ENCODE data around the gene DPM3. TPM values are rescaled to one million over a fixed set of nuclear protein-coding genes. Genes with fewer than 3 reads are reported as not detected.
A peak's percentile ranks its signal among the peaks of the same experiment; 100 is the strongest.
"Not testable (repeated sequence)": the region's sequence is repeated elsewhere in the genome, so short reads cannot be mapped to it uniquely, and the experiment has no call there.

The DPM3 gene
- total RNA-seq, 1 donor from 2014 or later: 52.4 TPM

DNA sequence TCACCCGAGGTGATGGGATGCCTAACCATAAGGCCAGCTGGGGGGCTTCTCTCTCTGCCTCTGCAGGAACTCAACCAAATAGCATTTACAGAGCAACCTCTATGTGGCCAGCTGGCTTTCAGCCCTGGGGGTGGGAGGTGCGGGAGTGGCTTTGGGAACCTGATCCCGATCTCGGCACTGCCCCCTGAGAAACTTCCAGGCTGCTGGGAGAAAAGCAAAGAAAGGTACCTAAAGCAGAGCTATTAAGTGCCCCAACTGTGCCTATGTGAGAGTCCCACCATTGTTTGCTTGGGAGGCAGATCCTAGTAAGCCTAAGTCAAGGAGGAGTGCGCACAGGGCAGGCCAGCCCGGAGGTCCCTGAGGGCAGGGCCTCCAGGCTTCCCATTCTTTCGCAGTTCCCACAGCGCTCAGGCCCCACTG lies 25.7 kb upstream of the DPM3 start:
- intact Hi-C loops (cut with micrococcal nuclease): no loop called here
- peak; percentile 37 for DNase-seq
- no peak for ATAC-seq

DNA sequence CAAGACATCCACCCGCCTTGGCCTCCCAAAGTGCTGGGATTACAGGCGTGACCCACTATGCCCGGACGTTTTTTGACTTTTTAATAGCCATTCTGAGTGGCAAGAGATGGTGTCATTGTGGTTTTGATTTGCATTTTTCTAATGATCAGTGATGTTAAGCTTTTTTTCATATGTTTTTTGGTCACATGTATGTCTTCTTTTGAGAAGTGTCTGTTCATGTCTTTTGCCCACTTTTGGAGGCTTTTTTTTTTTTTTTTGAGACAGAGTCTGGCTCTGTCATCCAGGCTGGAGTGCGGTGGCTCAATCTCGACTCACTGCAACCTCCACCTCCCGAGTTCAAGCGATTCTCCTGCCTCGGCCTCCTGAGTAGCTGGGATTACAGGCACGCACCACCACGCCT lies 24.3 kb upstream of the DPM3 start:
- not testable (repeated sequence) for ATAC-seq

DNA sequence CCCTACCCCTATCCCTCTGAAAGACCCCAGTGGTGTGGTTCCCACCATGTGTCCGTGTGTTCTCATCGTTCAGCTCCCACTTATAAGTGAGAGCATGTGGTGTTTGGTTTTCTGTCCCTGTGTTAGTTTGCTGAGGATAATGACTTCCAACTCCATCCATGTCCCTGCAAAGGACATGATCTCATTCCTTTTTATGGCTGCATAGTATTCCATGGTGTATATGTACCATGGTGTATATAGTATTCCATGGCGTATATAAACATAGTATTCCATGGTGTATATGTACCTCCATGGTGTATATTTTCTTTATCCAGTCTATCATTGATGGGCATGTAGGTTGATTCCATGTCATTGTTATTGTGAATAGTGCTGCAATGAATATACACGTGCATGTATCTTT lies 23.5 kb upstream of the DPM3 start:
- intact Hi-C loops (cut with micrococcal nuclease); DNase-seq; ATAC-seq: not testable (repeated sequence)

More for the DNA sequence above, 24.3 kb upstream of the DPM3 start:
- DNase-seq; intact Hi-C loops (cut with micrococcal nuclease): not testable (repeated sequence)

DNA sequence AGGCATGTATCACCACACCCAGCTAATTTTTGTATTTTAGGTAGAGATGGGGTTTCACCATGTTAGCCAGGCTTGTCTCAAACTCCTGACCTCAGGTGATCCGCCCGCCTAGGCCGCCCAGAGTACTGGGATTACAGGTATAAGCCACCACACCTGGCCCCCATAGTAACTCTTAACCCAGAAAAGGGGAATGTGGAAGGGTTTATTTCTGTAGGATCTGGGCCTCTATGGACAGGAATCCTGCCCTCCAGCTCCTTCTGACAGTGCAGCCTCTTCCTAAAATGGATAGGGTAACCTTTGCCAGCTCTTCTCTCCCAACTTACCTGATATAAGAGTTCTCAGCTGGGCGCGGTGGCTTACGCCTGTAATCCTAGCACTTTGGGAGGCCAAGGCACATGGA lies 22.3 kb upstream of the DPM3 start:
- DNase-seq; intact Hi-C loops (cut with micrococcal nuclease); ATAC-seq: not testable (repeated sequence)

DNA sequence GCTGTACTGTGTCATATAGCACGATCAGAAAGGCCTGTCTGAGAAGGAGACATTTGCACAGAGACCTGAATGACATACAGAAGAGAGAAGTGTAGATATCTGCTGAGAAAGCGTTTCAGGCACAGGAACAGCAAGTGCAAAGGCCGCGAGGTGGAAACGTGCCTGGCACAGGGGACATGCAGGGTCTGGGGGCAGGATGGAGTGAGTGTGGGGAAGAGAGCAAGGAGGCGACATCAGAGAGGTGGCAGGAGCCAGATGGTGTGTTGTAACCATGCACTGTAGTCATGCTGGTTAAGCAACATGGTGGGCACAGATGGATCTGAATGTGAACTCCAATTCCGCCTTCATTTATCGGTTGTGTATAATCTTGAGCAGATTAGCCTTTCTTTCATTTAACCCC lies 19.8 kb upstream of the DPM3 start:
- ATAC-seq: no peak
- intact Hi-C loops (cut with micrococcal nuclease): no loop called here
- no peak for DNase-seq

DNA sequence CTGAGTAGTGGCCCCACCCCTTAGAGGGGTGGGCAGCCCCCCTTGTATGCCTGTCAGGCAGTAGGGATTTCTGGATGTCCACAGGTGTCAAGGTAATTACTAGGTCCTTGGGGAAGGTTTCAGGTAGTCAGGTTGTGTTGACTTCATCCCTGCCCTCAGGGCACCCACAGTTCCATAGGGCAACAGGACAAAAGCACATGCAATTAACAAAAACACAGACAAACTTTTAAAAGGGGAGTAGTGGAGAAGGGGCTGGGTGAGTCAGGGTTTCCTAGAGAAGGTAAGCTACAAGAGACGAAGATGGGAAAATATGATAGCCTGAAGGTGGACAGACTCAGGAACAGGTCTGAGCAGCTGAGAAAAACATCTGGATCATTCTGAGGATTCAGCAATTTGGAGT lies 18.7 kb upstream of the DPM3 start:
- no peak for ATAC-seq
- intact Hi-C loops (cut with micrococcal nuclease): no loop called here
- DNase-seq: no peak

DNA sequence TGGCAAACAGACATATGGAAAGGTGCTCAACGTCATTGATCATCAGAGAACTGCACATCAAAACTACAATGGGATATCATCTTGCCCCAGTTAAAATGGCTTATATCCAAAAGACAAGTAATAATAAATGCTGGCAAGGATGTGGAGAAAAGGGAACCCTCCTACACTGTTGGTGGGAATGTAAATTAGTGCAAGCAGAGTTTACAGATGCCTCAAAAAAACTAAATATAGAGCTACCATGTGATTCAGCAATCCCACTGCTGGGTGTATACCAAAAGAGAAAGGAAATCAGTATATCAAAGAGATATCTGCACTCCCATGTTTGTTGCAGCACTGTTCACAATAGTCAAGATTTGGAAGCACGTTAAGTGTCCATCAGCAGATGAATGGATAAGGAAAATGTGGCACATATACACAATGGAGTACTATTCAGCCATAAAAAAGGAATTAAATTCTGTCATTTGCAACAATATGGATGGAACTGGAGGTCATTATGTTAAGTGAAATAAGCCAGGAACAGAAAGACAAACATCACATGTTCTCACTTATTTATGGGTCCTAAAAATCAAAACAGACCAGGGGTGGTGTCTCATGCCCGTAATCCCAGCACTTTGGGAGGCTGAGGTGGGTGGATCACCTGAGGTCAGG lies 15.8 kb upstream of the DPM3 start:
- DNase-seq; ATAC-seq; intact Hi-C loops (cut with micrococcal nuclease): not testable (repeated sequence)

DNA sequence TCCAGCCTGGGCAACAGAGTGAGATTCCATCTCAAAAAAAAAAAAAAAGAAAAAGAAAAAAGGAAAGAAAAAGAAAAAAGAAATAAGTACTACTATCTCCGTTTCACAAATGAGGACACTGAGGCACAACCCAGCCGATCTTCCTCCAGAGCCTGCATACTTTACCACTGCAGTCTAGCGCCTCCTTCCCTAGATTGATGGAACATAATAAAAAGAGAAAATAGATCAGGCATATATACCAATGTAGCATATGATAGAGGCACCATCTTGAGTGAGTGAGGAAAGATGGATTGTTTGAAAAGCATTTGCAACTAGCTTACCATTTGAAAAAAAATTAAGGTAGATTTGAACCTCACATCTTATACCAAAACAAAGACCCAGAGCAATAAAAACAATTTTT lies 5.2 kb upstream of the DPM3 start:
- DNase-seq (no peak), ATAC-seq (no peak)
- intact Hi-C loops (cut with micrococcal nuclease): no loop called here

DNA sequence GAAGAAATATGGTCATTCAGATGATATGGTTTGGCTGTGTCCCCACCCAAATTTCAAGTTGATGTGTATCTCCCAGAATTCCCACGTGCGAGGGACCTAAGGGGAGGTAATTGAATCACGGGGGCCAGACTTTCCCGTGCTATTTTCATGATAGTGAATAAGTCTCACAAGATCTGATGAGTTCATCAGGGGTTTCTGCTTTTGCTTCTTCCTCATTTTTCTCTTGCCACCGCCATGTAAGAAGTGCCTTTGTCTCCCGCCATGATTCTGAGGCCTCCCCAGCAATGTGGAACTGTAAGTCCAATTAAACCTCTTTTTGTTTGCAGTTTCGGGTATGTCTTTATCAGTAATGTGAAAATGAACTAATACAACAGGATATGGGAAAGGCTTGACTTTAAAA lies 1.4 kb upstream of the DPM3 start:
- ATAC-seq: no peak
- no peak for DNase-seq
- intact Hi-C loops (cut with micrococcal nuclease): no loop called here

DNA sequence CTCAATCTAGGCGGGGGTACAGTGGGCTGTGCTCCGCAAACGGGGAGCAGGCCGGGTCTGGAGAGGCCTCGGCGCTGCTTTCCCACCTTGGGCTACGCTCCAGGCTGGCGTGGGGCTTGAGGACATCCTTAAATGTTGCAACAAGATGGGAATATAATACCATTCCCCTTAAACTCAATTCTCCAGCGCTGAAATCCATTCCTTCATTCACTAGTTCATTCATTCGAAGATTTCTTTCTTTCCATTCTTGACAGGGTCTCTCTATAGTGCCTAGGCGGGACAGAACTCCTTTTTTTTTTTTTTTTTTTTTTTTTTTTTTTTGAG lies 261 bp upstream of the DPM3 start:
- DNase-seq (no peak), ATAC-seq (no peak)
- intact Hi-C loops (cut with micrococcal nuclease): no loop called here

DNA sequence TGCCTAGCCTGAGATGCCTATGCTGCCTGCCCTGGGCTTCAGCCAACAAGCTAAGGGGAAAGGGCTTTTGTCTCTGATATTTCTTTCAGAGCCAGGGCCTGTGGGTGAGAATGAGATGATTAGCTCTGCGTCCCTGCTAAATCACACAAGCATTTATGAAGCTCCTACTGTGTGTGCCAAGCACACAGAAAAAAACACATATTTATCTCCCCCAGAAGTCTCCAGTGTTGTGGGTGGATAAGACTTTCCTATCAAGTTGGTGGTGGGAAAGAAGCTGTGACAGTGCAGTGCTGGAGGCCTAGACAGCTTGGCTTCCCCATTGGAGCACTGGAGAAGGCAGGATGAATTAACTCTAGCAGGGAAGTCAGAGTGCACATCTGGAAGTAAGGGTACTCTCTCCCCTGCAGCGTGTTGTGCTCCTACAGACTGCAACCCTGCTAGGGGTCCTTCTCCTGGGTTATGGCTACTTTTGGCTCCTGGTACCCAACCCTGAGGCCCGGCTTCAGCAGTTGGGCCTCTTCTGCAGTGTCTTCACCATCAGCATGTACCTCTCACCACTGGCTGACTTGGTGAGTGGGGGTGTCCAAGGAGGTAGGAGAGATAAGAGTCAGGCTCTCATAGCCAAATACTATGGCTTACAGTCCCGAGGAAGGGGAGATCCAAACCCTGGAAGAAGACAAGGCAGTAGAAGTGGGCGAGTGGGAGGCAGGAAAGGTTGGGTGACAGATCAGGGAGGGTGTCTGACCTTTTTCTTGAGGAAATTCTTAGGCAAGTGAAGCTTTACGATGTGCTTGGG lies 3.0 kb downstream of the DPM3 start:
- no peak for DNase-seq
- intact Hi-C loops (cut with micrococcal nuclease): no loop called here

DNA sequence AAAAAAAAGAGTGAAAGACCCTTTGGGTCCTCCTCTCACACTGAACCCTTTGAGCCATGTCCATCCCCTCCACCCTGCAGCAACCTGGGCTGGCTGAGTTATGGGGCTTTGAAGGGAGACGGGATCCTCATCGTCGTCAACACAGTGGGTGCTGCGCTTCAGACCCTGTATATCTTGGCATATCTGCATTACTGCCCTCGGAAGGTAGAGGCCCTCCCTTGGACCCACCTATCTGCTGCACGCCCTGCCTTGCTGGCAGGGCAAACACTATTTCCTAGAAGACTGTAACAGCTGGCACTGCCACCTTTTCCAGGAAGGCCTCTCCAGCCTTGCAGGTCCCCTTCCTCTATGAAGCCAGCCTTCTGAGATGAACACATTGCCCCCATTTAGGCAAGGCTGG lies 3.6 kb downstream of the DPM3 start:
- intact Hi-C loops (cut with micrococcal nuclease): no loop called here
- ATAC-seq: no peak
- no peak for DNase-seq

More for the DNA sequence above, 3.0 kb downstream of the DPM3 start:
- ATAC-seq: no peak

DNA sequence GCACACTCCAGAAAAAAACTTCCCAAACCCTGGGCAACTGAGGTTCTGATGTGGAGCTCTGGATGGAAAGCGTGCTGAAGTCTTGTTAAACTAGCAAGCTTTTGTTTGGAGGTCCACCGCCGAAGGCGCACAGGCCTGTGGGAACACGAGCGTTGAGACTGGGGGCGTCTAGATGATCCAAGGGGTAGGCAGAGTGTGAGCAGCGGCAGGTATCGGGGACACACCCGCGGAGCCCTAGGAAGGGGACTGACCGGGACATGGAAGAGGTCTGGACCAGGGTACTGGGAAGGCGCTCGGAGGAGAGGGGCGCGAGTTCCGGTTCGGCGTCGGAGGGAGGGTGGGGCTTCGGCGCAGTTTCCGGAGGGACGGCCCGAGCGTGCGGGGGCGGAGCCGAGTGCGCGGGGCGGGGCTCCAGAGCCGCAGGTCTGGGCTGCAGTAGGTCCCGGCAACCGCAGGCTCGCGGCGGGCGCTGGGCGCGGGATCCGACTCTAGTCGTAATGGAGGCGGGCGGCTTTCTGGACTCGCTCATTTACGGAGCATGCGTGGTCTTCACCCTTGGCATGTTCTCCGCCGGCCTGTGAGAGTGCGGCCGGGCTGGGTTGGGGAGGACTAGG lies 4.8 kb downstream of the DPM3 start, which contains the start of gene SLC50A1:
TSS of gene SLC50A1 (plus strand) at position 438 of the 614 bp plus-strand sequence. CDS start at position 498, 60 bp downstream.
- intact Hi-C loops (cut with micrococcal nuclease): no loop called here
- ATAC-seq (peak; percentile 93), DNase-seq (peak; percentile 98)

DNA sequence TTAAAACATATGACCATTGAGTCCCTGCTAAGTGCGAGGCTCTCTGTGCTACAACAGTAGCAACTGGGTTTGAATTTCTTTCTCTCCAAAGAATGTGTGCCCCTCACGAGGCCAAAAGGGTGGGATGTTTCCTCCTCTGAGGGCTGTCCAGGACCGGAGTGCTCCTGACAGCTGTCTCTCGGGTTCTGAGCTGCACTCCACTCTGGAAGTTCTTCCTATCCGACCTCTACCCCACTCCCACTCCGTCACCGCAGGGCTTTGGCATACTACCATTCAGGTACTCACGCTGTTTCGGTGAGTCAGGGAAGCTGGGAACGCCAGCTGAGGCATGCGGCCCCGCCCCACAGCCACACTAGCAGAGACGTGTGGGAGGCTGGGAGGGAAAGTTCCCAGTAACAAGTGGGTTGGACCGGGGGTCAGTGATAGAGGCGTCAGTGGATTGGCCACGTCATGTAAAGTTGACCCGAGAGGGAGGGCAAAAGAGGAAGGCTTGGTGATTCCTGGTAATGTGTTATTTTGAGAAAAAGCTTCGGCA lies 5.4 kb downstream of the DPM3 start:
- intact Hi-C loops (cut with micrococcal nuclease): no loop called here
- peak; percentile 86 for DNase-seq
- ATAC-seq: peak; percentile 65

DNA sequence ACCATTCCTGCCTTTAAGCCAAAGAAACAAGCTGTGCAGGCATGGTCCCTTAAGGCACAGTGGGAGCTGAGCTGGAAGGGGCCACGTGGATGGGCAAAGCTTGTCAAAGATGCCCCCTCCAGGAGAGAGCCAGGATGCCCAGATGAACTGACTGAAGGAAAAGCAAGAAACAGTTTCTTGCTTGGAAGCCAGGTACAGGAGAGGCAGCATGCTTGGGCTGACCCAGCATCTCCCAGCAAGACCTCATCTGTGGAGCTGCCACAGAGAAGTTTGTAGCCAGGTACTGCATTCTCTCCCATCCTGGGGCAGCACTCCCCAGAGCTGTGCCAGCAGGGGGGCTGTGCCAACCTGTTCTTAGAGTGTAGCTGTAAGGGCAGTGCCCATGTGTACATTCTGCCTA lies 6.0 kb downstream of the DPM3 start:
- intact Hi-C loops (cut with micrococcal nuclease): no loop called here
- DNase-seq (no peak), ATAC-seq (no peak)

DNA sequence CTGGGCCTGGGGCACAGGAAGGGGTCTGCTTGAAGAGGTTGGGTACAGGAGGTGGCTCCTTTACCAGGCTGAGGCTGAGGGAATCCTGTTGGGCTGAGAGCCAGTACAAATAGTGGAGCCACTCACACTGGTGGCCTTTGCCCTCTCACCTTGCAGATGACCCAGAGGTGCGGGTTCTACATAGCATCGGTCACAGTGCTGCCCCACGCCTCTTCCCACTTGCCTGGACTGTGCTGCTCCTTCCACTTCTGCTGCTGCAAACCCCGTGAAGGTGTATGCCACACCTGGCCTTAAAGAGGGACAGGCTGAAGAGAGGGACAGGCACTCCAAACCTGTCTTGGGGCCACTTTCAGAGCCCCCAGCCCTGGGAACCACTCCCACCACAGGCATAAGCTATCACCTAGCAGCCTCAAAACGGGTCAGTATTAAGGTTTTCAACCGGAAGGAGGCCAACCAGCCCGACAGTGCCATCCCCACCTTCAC lies 6.5 kb downstream of the DPM3 start:
- DNase-seq: no peak
- no peak for ATAC-seq
- intact Hi-C loops (cut with micrococcal nuclease): no loop called here

DNA sequence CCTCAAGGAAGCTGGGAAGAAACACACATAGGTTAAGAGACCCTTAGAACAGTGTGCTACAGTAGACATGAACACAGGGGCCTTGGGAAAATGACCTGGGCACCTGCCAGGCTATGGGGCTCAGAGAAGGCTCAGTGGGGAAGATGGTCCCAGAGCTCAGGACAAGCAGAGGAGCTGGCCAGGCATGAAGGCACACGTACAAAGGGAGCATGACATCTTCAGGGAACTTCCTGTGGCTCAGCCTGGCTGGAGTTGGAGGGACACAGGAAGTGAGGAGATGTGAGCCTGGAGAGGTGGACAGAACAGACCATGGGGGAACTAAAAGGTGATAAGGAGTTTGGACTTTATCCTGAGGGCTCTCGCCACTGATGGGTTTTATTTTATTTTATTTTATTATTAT lies 8.5 kb downstream of the DPM3 start:
- DNase-seq (no peak), ATAC-seq (no peak)
- intact Hi-C loops (cut with micrococcal nuclease): no loop called here

DNA sequence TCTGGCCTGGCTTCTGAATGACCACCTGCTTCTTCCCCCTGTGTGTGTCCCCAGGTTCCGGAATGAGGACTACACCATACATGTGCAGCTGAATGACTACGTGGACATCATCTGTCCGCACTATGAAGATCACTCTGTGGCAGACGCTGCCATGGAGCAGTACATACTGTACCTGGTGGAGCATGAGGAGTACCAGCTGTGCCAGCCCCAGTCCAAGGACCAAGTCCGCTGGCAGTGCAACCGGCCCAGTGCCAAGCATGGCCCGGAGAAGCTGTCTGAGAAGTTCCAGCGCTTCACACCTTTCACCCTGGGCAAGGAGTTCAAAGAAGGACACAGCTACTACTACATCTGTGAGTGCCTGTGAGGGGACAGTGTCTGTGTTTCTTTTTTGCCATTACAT lies 9.0 kb downstream of the DPM3 start:
- ATAC-seq: peak; percentile 11
- intact Hi-C loops (cut with micrococcal nuclease): no loop called here
- peak; percentile 80 for DNase-seq

DNA sequence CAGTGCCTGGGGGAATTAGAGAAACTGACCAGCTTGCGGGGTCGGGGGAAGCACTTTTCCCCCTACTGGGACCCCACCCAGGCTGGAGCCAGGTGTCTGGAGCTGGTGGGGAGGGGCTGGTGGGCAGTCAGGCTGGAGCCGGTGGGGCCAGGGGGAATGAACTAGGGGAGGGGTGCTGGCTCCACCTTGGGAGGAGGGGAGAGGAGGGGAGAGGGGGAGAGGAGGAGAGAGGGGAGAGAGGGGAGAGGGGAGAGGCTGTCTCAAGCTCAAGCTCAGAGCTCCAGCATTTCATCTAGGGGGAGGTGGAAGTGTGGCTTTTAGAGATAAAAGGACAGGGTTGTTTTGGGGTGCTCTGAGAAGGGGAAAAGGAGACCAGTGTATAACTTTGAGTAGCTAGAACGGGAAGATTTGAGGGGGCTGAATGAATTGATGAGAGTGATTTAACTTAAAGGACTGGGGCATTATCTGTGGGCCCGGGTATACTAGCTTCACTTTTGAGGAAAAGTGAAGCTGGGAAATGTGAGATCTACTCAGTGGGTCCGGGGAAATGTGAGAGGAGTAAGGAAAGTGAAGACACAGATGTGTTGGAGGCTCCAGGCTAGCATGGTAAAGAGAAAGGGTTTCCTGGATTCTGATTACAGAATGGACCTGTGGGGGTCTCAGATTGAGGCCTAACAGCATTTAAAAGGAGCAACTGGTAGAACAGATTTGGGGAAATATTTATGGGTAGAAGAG lies 9.9 kb downstream of the DPM3 start:
- intact Hi-C loops (cut with micrococcal nuclease): no loop called here
- ATAC-seq: no peak
- no peak for DNase-seq

All from left ventricle myocardium superior (tissue), 1 donor.